Measurements from ENCODE around the gene GOLGA6L24. TPM values are rescaled to one million over a fixed set of nuclear protein-coding genes. Genes with fewer than 3 reads are reported as not detected.
"Not testable (repeated sequence)": the region's sequence is repeated elsewhere in the genome, so short reads cannot be mapped to it uniquely, and the experiment has no call there.

GOLGA6L24 gene
- total RNA-seq, 5 donors from 2014 or later (not counting 1 experiment from before 2014, with no cell fraction given) = not detected

DNA sequence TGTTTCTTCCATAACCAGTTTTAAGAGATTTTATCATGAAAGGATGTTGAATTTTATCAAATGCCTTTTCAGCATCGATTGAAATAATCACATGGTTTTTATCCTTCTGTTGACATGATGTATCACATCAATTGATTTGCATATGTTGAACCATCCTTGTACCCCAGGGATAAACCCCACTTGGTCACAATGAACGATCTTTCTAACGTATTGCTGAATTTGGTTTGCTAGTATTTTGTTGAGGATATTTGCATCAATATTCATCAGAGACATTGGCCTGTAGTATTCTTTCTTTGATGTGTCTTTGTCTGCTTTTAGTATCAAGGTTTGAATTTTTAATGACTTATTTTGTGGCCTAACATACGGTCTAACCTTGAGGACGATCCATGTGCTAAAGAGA lies 49.2 kb downstream of the GOLGA6L24 start:
- ATAC-seq (replicated peaks in 1 of 4); H3K27me3 ChIP-seq (replicated peaks in 1 of 2; ENCODE audit: control insufficient read depth in 2 of 2, extremely low read depth in 1 of 2, insufficient read depth in 2 of 2, low read length in 1 of 2); H3K4me1 Mint-ChIP-seq; H3K4me1 ChIP-seq (ENCODE audit: control insufficient read depth in 1 of 2, extremely low read depth in 1 of 2, insufficient read depth in 2 of 2, low read length in 2 of 2); DNase-seq; CTCF ChIA-PET; H3K4me3 ChIP-seq (ENCODE audit: control insufficient read depth in 1 of 2, extremely low read depth in 1 of 2, low read length in 1 of 2); H3K27ac ChIP-seq (ENCODE audit: low read length); H3K27ac Mint-ChIP-seq; H3K9me3 ChIP-seq; H3K36me3 ChIP-seq (ENCODE audit: control insufficient read depth in 2 of 2, extremely low read depth in 1 of 2, insufficient read depth in 1 of 2, low read length in 1 of 2); H3K4me3 Mint-ChIP-seq; H3K27me3 Mint-ChIP-seq; POLR2A ChIA-PET: not testable (repeated sequence)
- Mint-ChIP-seq H3K9me3 (peaks cover 3 to 11% (median 10%) of the 10 kb centered on the region in 3 donors), H3K36me3 (peaks cover 27% of the 10 kb centered on the region)
- no CpG with 5 or more reads among the region's 5 CpGs for WGBS (ENCODE audit: insufficient coverage)

Other genes starting within 250 kb of the GOLGA6L24 start
- gene HERC2, start 35.9 kb downstream of the GOLGA6L24 start, total RNA-seq = 10 to 100 TPM; 46.4 to 65.5 (median 55.4) TPM
- under 1 TPM in 1 of 5 donors, not detected in 4; 0.82 TPM for gene GOLGA8F, start 20.6 kb upstream of the GOLGA6L24 start, total RNA-seq
- gene GOLGA8G, start 174.9 kb upstream of the GOLGA6L24 start, total RNA-seq = under 1 TPM in 3 of 5 donors, not detected in 2; 0.03 to 0.46 (median 0.12) TPM
- not detected for gene GOLGA6L25, start 195.5 kb upstream of the GOLGA6L24 start, total RNA-seq